OCI-LY1 (cell line): ENCODE data around the gene ATP6V0E1.

ENCODE experiments used
- CTCF ChIP-seq: fragments of 200-600 bp; sonication (generic), shearing (Covaris generic); IDR thresholded peaks from 2 replicates; pipeline ENCODE4 v1.5.1; 2017; ENCODE audit warnings: mild to moderate bottlenecking, antibody characterized with exemption, low read length, moderate library complexity, mixed read lengths
- EZH2 ChIP-seq: fragments of 200-600 bp; sonication (generic), shearing (Covaris generic); IDR thresholded peaks from 2 replicates; pipeline ENCODE4 v1.8.0; 2017; ENCODE audit warnings: borderline replicate concordance, mixed run types, mild to moderate bottlenecking, antibody characterized with exemption, low read length, moderate library complexity, mixed read lengths

DNA sequence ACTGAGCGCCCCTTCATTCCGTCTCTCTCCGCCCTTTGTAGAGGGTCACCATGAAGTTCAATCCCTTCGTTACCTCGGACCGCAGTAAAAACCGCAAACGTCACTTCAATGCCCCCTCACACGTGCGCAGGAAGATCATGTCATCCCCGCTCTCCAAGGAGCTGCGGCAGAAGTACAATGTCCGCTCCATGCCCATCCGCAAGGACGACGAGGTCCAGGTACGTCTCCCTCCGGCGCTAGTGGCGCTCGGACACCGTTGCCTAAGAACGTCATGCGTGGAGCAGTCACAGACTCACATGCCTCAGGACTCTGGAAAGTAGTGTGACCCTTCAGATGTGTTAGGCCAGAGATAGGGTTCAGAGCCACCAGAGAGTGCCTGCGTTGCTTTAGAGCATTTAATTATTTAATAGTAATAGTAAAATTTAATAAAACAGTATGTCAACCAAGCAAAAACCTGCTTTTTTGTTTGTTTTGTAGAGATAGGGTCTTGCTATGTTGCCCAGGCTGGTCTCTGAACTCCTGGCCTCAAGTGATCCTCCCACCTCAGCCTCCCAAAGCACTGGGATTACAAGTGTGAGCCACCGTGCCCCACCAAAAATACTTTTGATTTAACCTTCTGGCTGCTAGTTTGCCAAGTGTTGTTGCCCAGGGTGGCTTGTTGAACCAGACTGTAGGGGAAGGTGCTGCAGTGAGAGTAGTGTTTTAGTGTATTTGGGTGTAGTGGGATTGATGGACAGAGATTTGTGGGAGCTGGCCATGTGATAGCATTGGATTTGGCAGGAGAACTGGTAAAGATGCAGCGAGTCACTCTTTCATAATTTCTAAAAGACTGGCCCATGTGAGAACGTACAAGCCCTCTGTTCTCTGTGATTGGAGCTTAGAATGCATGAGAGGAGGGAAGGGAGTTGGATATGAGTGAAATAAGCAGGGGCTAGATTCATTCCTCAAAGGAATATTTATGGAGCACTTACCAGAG lies 23.5 kb upstream of the ATP6V0E1 start:
- TF ChIP-seq CTCF (no peak), EZH2 (no peak)
